HG03196 (cell line): ENCODE measurements around the gene RPTOR.

Experiments
- ATAC-seq: cut with Tn5 transposase; IDR thresholded peaks from one replicate; pipeline ENCODE4 v1.9.1; 2021; ENCODE audit not compliant: unreplicated experiment

Gene RPTOR

GRCh38 chr17:80708480-80708879 is 163.8 kb downstream of the RPTOR start:
- ATAC-seq, result no peak

- ATAC-seq, result no peak
Observed at GRCh38 chr17:80709090-80709695, 164.6 kb downstream of the RPTOR start.

DNA sequence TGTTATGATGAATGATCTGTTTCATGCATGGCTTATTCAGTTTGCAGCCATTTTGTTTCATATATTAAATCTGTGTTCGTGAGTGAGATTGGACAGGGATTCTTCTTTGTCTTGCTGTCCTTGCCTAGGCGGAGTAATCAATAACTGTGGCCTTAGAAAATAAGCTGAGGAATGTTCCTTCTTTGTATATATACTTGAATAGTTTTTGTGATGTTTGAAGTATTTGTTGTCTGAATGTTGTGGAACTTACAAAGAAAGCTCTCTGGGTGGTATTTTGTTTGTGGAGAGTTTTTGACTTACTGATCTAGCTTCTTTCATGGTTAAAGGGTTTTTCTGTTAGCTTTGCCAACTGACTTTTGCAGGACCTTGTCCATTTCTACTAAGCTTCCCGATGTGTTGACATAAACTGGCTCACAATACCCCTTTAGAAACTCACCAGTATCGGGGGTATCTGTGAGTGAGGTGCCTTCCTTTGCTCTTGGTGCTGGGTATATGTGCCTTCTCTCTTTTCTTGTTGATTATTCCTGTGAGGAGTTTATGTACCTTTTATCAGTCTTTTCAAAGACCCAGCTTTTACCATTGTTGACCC is 166.2 kb downstream of the RPTOR start:
- ATAC-seq, result no peak

DNA sequence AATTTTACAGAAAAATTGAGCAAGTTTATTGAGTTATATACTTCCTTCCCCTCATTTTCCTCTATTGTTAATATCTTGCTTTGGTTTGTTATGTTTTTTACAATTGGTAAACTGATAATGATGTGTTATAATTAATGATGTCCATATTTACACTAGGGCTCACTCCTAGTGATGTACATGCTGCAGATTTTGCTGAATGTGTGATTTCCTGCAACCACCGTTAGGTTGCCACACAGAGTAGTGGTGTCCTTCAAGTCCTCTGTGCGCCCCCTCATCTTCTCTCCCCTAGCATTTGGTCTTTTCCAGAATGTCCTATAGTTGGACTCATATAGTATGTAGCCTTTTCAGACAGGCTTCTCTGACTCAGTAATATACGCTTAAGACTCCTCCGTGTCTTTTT is 167.5 kb downstream of the RPTOR start:
- ATAC-seq, result no peak

DNA sequence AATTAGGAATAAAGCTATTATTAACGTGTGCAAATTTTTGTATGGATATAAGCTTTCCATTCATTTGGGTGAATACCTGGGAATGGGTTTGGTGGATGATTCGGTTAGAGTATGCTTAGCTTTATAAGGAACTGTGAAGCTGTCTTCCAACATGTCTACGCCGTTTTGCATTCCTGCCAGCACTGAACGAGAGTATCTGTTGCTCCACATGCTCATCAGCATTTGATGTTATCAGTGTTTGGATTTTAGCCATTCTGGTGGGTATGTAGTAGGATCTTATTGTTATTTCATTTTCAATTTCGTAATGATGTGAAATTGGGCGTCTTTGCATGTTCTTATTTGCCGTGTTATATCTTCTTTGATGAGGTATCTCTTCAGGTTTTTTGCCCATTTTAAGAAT is 168.0 kb downstream of the RPTOR start:
- no peak for ATAC-seq

DNA sequence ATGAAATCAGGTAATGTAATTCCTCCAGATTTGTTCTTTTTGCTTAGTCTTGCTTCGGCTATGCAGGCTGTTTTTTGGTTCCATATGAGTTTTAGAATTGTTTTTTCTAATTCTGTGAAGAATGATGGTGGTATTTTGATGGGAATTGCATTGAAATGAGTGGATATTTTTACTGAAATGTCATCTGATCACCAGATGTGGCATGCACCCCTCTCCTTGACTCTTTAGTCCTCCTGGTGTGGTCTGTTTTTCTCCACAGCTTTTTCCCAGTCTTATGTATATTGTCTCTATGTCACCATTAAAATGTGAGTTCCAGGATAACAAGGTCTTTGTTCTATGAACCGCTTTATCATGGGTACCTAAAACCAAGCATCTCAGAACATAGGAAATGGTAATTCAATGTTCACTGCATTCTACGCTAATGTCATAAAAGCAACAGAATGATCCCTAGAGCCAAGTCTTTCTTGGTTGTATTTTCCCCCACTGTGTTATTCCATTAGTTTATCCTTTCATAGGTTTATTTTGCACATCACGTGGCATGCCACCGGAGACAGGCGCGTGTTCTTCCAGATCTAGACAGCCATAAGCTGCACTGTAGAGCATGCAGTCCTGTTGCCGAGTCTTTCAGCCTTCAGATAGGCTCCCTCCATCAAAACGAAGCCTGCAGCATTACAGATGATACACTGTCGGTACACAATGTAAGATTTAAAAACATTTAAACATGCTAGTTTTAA is 172.5 kb downstream of the RPTOR start:
- no peak for ATAC-seq

- ATAC-seq, result no peak
Observed at GRCh38 chr17:80717720-80718083, 173.1 kb downstream of the RPTOR start.

DNA sequence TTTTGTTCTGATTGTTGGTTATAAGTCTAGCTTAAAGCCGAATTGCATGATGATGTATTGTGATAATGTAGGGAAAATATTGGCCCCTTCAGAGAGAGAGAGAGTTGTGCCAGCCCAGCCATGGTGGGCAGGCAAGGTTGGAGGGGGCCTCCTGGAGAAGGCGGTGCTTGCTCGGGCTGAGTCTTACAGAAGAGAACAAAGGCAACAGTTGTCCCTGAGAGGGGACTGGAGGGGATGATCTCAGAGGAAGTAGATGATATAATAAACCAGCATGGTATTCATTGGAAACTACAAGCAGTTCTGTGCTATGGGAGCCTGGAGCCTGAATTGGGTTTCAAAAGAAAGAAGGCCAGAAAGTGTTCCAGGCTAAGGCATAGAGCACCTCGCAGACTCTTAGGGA is 173.8 kb downstream of the RPTOR start:
- no peak for ATAC-seq

DNA sequence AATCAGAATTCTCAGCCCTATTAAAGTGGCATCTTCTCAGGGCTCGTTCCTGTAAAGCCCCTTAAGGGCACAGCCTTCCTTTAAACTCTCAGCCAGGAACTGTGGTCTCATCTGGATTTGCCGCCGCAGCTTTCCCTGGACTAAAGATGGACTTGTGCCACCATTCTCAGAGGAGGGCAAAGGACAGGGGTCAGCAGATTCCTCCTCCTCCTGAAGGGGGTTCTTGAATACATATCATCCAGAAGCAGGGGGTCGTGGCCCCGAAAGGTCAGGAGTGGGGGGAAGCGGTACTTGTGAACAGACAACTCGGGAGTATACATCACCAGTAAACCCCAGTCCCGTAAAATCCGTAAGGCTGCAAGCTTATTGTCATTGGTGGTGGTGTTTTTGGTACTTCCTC is 174.8 kb downstream of the RPTOR start:
- ATAC-seq, result no peak

DNA sequence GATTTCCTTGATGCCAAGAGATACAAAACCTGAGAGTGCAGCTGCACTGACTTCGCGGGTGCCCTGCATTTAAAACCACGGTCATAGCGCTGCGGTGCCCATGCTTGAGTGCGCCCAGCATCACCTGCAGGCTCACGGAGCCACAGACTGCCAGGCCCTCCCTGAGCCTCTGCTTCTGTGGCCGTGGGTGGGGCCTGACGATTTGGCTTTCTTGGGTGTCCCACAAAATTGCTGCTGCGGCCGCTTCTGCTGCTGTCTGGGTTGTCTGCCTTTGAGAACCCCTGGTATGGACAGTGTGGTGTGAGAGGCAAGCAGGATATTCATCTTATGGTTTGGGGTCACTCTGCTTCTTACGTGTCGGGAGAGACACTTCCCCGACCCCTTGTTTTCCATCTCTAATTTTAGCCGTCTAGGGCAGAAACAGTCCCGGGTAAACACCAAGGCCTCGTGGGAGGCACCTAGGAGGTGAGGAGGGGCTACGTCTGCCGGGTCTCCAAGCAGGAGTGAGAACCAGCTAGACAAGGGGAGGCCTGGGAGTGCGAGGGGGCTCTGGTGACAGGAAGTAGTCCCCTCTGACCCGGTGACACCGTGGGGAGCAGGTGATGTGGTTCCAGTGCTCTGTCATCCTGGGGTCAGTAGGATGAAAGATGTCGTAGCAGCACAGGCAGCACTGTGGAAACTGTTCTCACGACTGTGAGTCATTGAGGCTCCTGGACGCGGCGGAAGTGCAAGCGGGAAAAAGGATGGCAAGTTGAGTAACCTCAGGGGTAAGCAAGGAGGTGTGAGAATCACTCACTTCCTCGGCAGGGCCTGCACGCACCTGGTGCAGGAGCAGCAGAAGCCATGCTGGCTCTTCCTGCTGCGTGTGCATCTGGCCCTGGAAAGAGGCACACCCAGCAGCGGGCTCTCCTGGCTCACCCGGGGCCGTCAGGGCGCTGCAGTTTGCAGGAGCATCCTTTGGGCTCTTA is 176.3 kb downstream of the RPTOR start:
- ATAC-seq, result no peak

- no peak for ATAC-seq
Observed at GRCh38 chr17:80722661-80723060, 178.0 kb downstream of the RPTOR start.

- ATAC-seq, result no peak
Observed at GRCh38 chr17:80724775-80725266, 180.2 kb downstream of the RPTOR start.

DNA sequence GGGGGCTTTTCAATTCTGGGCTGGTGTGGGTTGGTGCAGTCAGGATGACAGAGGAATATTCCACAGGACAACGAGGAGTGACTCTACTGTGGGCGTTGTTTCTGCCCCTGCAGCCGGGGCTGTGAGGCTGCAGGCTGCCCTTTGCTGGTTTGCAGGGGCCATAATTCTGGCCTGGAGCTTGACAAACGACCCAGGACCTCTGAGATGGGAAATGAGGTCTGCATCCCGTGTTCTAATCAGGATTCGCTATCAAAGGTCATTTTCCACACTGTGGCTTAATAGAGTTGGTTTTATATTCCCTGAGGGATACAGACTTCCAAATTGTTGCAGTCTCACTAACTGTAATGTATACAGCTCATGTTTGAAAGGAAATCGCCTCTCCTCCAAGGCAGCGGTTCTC is 180.9 kb downstream of the RPTOR start:
- no peak for ATAC-seq

DNA sequence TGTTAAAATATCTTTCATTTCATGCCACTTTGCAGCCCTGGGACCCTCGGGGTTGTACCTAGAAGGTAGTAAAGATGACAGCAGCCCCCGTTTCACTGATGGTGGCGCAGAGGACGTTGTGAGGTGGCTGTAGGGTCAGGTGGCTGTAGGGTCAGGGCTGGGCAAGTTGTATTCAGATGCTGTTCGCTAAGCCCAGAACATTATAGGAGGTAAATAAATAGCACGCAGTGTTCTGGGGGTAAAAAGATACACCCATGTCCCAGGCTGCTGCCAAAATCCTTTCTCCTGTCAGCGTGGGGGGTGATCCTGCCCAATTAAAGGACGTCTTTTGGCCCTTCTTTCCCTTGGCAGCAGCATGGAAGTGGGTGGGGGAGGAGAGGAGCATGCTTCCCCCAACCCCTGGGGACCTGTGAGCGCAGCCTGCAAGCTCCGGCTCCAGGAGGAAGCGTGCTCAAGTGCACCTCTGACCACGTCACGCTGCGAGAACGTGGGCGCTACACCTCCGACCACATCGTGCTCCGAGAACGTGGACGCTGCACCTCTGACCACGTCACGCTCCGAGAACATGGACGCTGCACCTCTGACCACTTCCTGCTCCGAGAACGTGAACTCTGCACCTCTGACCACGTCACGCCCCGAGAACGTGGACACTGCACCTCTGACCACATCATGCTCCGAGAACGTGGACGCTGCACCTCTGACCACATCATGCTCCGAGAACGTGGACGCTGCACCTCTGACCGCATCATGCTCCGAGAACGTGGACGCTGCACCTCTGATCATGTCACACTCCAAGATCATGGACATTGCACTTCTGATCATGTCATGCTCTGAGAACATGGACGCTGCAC is 182.1 kb downstream of the RPTOR start:
- no peak for ATAC-seq

GRCh38 chr17:80727409-80727755 is 182.7 kb downstream of the RPTOR start:
- no peak for ATAC-seq

DNA sequence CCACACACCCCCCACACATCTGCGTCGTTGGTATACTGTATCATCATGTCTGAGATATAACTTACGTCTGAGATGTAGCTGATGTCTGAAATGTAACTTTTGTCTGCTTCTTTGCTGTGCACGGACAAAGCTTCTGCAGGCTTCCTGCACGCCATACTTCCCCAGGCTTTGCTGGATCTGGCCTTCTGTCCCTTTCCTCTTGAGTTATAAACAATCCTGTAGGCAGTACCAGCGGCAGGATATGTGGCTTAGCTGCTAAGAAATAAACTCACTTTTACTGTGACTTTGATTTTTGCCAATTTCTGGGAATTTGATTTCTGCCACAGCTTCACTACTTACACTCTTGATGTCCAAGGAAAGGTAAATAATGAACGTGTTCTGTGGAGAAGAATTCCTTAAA is 184.4 kb downstream of the RPTOR start:
- no peak for ATAC-seq

DNA sequence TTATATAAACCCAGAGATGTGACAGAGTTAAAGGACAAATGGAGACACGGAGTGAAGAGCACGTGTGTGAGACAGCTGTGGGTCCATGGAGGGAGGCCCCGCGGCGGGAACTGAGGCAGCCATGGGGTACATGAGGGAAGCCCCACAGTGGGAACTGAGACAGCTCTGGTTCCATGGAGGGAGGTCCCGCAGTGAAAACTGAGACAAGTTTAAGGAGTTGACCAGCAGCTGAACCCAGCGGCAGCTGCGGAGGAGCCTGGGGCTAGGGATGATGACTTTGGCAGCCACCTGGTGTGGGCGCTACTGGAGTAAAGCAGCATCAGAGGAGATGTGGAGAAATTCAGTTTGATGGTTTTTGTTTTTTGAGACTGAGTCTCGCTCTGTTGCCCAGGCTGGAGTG is 185.1 kb downstream of the RPTOR start:
- ATAC-seq, result no peak

DNA sequence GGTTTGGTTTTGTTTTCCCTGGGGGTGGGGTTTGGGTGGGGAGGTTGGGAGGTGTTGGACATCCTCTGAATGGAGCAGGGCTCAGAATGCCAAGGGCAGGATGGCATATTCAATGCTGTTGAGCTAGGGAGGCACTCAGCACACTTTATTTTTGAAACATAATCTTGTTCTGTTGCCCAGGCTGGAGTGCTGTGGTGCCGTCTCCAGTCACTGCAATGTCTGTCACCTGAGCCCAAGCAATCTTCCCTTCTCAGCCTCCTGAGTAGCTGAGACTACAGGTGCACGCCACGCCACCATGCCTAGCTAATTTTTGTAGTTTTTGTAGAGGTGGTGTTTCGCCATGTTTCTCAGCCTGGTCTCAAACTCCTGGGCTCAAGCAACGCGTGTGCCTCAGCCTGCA is 186.1 kb downstream of the RPTOR start:
- ATAC-seq, result no peak

GRCh38 chr17:80731323-80731722 is 186.7 kb downstream of the RPTOR start:
- no peak for ATAC-seq

- no peak for ATAC-seq
Observed at GRCh38 chr17:80732268-80732667, 187.6 kb downstream of the RPTOR start.
